ENCODE data around the gene MMP24. TPM values are rescaled to one million over a fixed set of nuclear protein-coding genes. Genes with fewer than 3 reads are reported as not detected.

The MMP24 gene
- total RNA-seq, 2 experiments from 2014 or later = 0.08 to 0.20 TPM

DNA sequence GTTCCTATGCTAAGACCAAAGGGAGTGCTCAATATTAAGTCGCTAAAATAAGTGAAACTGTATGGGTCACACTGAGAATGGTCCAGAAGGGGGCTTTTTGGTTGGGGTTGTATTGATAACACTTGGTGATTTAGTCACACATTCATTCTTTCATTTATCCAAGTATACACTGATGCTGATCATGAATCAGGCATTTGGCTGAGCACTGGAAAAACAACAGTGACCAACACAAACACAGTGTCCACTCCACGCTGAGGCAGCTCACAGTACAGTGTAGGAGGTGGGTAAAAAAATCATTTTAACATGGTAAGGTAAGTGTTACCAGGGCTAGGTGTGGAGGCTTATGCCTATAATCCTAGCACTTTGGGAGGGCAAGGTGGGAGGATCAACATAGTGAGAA is 74.9 kb downstream of the MMP24 start:
- Mint-ChIP-seq H3K27me3 (no peaks in the 10 kb centered on the region), H3K4me3 (no peak overlapping the region), H3K9me3 (no peaks in the 10 kb centered on the region), H3K4me1 (peaks cover 17% of the 10 kb centered on the region), H3K27ac (no peak overlapping the region), H3K36me3 (no peaks in the 10 kb centered on the region)
- ATAC-seq (ENCODE audit: low read depth) = no peak
- POLR2A ChIA-PET = interaction anchor here (0.6 kb wide), 1 partner anchor 20 kb away, joined by 3 read pairs; no protein-coding TSS in a partner anchor
- DNase-seq = no peak

- DNase-seq (no peak), ATAC-seq (ENCODE audit: low read depth) (no peak)
- peaks cover 24% of the 10 kb centered on the region for H3K4me1 Mint-ChIP-seq
- POLR2A ChIA-PET = interaction anchor here (0.6 to 1.3 kb wide), 3 partner anchors 8 to 18 kb away, joined by 3 to 5 read pairs (median 3); partner anchors contain the start of gene EIF6
- no peaks in the 10 kb centered on the region for H3K9me3 Mint-ChIP-seq
- no peaks in the 10 kb centered on the region for H3K27me3 Mint-ChIP-seq
- H3K4me3 Mint-ChIP-seq = no peak overlapping the region
- H3K36me3 Mint-ChIP-seq = peaks cover 1% of the 10 kb centered on the region
- no peak overlapping the region for H3K27ac Mint-ChIP-seq
Measured at GRCh38 chr20:35302421-35303335, 76.2 kb downstream of the MMP24 start.

- Mint-ChIP-seq H3K4me3 (no peak overlapping the region), H3K27ac (no peak overlapping the region), H3K9me3 (no peaks in the 10 kb centered on the region), H3K27me3 (no peaks in the 10 kb centered on the region), H3K4me1 (peaks cover 24% of the 10 kb centered on the region), H3K36me3 (peaks cover 1% of the 10 kb centered on the region)
- DNase-seq (no peak), ATAC-seq (ENCODE audit: low read depth) (no peak)
- POLR2A ChIA-PET = interaction anchor here (1.3 kb wide), 1 partner anchor 10 kb away, joined by 3 read pairs; no protein-coding TSS in a partner anchor
Measured at GRCh38 chr20:35303382-35303734, 76.9 kb downstream of the MMP24 start.

- H3K27me3 Mint-ChIP-seq = no peaks in the 10 kb centered on the region
- peak; percentile 77 for ATAC-seq (ENCODE audit: low read depth)
- H3K4me1 Mint-ChIP-seq = peaks cover 24% of the 10 kb centered on the region
- peak overlapping the region; percentile 82 for H3K27ac Mint-ChIP-seq
- peaks cover 1% of the 10 kb centered on the region for H3K36me3 Mint-ChIP-seq
- POLR2A ChIA-PET = interaction anchor here (0.5 to 1.3 kb wide), 3 partner anchors 11 to 152 kb away, joined by 3 to 4 read pairs (median 3); partner anchors contain the start of gene CEP250
- H3K9me3 Mint-ChIP-seq = no peaks in the 10 kb centered on the region
- H3K4me3 Mint-ChIP-seq = no peak overlapping the region
- DNase-seq = peak; percentile 77
Measured at GRCh38 chr20:35303735-35304491, 77.4 kb downstream of the MMP24 start.

DNA sequence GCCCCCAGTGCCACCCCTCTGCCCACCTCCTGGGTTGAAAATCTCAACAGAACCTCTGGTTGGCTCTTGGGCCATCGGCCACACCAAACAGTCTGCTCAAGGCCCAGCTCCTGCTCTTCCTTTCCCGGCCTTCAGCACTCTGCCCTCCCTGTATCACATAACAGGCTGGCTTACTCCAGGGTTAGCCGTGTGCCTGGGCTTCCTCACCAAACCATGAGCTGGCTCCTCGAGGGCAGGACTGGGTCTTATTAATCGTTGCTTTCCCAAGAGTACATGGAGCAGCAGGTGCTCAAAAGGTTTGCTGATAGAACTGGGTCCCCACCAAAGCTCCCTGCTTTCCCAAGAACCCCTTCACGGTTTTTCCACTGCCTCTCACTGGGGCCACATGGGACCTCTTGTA is 78.5 kb downstream of the MMP24 start:
- Mint-ChIP-seq H3K4me1 (peaks cover 22% of the 10 kb centered on the region), H3K27me3 (no peaks in the 10 kb centered on the region), H3K36me3 (peaks cover 1% of the 10 kb centered on the region), H3K27ac (peak overlapping the region; percentile 71), H3K4me3 (no peak overlapping the region), H3K9me3 (no peaks in the 10 kb centered on the region)
- no peak for DNase-seq
- no peak for ATAC-seq (ENCODE audit: low read depth)
- POLR2A ChIA-PET = no interaction called here

DNA sequence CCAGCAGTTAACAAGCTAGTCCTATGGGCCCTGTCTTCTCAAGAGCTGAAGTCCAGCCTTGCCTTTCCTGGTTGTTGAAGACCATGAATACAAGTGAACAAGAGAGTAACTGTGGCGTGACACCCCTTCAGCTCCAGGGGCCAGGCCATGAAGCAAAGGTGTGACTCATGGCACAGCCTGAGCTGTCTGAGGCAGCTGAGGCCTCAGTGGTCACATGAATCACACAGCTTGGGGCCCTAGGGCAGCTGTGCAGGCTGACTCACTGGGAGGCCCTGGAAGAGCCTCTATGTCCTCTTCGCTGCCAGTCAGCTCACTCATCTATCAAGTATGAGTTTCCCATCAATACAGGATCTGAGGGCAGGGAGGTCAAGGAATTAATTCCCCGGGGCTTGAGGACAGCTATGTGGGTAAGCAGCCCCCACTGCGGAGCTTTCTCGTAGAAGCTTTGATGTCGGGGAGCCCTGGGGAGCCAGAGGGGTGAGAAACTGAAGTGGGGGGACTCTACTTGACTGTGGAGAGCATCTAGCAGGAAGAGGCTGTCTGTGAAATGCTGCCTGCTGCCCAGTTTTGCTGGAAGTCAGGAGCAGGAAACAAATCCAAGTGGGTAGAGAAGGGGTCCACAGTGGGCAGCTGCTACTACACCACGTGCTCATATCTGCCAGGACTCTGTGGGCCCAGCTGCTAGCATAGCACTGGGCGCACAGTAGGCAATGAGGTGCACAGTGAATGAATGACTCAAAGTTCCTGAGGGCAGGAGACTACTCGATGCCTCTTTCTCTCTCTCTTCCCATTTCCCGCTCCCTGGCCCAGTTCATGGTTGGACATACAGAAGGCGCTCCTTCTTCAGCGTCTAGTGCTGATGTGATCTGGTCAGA is 79.4 kb downstream of the MMP24 start:
- H3K36me3 Mint-ChIP-seq = peaks cover 1% of the 10 kb centered on the region
- no peak overlapping the region for H3K4me3 Mint-ChIP-seq
- H3K9me3 Mint-ChIP-seq = no peaks in the 10 kb centered on the region
- H3K27me3 Mint-ChIP-seq = no peaks in the 10 kb centered on the region
- POLR2A ChIA-PET = no interaction called here
- peak overlapping the region; percentile 71 for H3K27ac Mint-ChIP-seq
- H3K4me1 Mint-ChIP-seq = peaks cover 22% of the 10 kb centered on the region
- DNase-seq = no peak
- ATAC-seq (ENCODE audit: low read depth) = peak; percentile 83

DNA sequence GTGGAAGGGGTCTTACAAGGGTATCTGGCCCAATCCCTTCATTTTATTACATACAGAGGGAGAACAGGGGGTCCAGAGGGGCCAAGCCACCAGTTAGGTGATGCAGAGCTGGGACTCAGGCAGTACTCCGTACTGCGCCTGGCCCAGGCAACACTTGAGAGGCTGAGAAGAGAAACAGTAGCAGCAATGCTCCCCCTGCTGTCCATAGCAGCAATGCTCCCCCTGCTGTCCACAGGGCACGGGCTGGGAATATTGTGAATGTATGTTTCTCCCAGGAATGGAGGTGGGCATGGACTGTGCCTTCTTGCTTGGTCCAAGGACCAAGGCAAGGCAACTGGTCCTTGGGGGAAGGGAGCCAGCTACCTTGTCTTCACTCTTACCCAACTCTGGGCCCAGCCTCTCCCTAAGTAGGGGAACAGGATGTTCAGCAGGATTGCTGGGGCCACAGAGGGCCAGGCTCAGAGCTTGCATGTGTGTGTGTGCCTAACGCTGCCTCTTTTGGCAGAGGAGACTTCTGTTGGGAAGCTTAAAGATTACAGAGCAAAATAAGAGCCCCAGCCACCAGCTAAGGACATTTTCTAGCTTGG is 80.5 kb downstream of the MMP24 start:
- H3K27me3 Mint-ChIP-seq = no peaks in the 10 kb centered on the region
- DNase-seq (no peak), ATAC-seq (ENCODE audit: low read depth) (peak; percentile 41)
- peaks cover 3% of the 10 kb centered on the region for H3K36me3 Mint-ChIP-seq
- H3K4me3 Mint-ChIP-seq = no peak overlapping the region
- H3K4me1 Mint-ChIP-seq = peaks cover 26% of the 10 kb centered on the region
- H3K27ac Mint-ChIP-seq = peak overlapping the region; percentile 44
- no peaks in the 10 kb centered on the region for H3K9me3 Mint-ChIP-seq
- POLR2A ChIA-PET = no interaction called here

GRCh38 chr20:35307666-35308653 is 81.5 kb downstream of the MMP24 start:
- Mint-ChIP-seq H3K9me3 (no peaks in the 10 kb centered on the region), H3K4me1 (peaks cover 34% of the 10 kb centered on the region), H3K27me3 (no peaks in the 10 kb centered on the region), H3K27ac (no peak overlapping the region), H3K4me3 (no peak overlapping the region), H3K36me3 (peaks cover 6% of the 10 kb centered on the region)
- no peak for DNase-seq
- no peak for ATAC-seq (ENCODE audit: low read depth)
- POLR2A ChIA-PET = interaction anchor here (0.5 to 1.3 kb wide), 2 partner anchors 14 to 88 kb away, joined by 3 read pairs; no protein-coding TSS in a partner anchor

DNA sequence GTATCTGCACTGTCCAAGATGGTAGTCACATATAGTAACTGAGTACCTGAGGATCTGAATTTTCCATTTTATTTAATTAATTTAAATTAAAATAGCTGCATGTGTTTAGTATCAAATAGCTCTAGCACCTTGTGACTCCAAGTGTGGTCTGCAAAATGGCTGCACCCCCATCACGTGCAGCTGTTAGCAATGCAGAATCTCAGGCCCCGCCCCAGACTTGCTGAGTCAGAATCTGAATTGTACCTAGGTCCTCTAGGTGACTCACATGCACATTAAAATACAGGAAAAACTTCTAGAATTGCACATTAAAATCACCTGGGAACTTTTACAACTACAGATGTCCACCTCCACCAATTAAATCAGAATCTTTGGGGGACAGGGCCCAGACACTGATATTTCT is 84.9 kb downstream of the MMP24 start:
- Mint-ChIP-seq H3K27ac (no peak overlapping the region), H3K4me1 (peaks cover 41% of the 10 kb centered on the region), H3K27me3 (no peaks in the 10 kb centered on the region), H3K9me3 (no peaks in the 10 kb centered on the region), H3K36me3 (peaks cover 14% of the 10 kb centered on the region), H3K4me3 (no peak overlapping the region)
- no peak for DNase-seq
- POLR2A ChIA-PET = interaction anchor here (0.7 kb wide), 1 partner anchor 9 kb away, joined by 5 read pairs; no protein-coding TSS in a partner anchor
- ATAC-seq (ENCODE audit: low read depth) = no peak

DNA sequence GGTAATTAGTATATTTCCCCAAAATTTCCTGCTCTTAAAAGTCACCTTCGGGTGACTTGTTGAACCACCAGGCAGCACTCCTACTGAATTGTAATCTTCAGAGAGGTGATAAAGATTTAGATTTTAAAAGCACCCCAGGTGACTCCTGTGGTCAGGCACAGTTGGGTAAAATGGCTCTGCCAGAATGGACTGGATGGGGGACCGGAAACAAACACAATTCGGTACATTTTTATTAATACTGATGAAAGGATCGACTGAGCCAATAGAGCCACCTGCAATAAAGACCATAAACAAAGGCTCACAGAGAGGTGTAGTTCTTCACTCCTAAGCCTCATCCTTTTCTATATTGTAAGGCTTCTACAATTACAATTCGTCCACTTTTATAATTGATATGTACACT is 85.3 kb downstream of the MMP24 start:
- Mint-ChIP-seq H3K36me3 (peaks cover 14% of the 10 kb centered on the region), H3K27me3 (no peaks in the 10 kb centered on the region), H3K4me3 (no peak overlapping the region), H3K9me3 (no peaks in the 10 kb centered on the region), H3K27ac (no peak overlapping the region), H3K4me1 (peaks cover 38% of the 10 kb centered on the region)
- POLR2A ChIA-PET = no interaction called here
- ATAC-seq (ENCODE audit: low read depth) = no peak
- DNase-seq = no peak

DNA sequence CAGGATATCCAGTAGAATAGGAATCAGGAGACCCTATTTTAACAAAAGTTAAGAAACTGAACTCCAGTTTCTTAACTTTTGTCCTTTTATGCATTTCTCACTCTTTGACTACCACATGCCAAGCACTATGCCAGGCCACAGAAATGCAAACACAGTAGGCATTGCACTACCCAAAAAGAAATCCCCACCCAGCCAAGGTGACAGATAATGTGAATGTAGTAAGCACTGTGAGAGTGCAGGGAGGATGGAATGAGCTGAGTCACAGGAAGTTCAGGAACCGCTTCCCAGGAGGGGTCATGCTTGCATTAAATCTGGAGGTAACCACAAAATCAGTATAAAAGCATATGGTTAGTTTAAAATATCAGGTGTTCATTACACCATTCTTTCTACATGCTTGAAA is 85.8 kb downstream of the MMP24 start:
- Mint-ChIP-seq H3K9me3 (no peaks in the 10 kb centered on the region), H3K4me1 (peaks cover 36% of the 10 kb centered on the region), H3K36me3 (peaks cover 14% of the 10 kb centered on the region), H3K27ac (no peak overlapping the region), H3K4me3 (no peak overlapping the region), H3K27me3 (no peaks in the 10 kb centered on the region)
- ATAC-seq (ENCODE audit: low read depth) (no peak), DNase-seq (no peak)
- POLR2A ChIA-PET = no interaction called here
